Measurements from ENCODE around the gene TTC39A.

The TTC39A gene

GRCh38 chr1:51330331-51331201, at the start of gene TTC39A:
TSS of gene TTC39A (minus strand) at chr1:51330562. CDS start at chr1:51330477, 85 bp downstream.
- DNase-seq (ENCODE audit: low read depth in 1 of 2, low spot score in 1 of 2): no peak

GRCh38 chr1:51378871-51379270, 48.5 kb upstream of the TTC39A start:
- no peak for DNase-seq (ENCODE audit: low read depth in 1 of 2, low spot score in 1 of 2)

GRCh38 chr1:51373898-51374297, 43.5 kb upstream of the TTC39A start:
- no peak for DNase-seq (ENCODE audit: low read depth in 1 of 2, low spot score in 1 of 2)

- DNase-seq (ENCODE audit: low read depth in 1 of 2, low spot score in 1 of 2): no peak
Observed at GRCh38 chr1:51372561-51372960, 42.2 kb upstream of the TTC39A start.

GRCh38 chr1:51369171-51369570, 38.8 kb upstream of the TTC39A start:
- no peak for DNase-seq (ENCODE audit: low read depth in 1 of 2, low spot score in 1 of 2)

GRCh38 chr1:51365774-51366173, 35.4 kb upstream of the TTC39A start:
- no peak for DNase-seq (ENCODE audit: low read depth in 1 of 2, low spot score in 1 of 2)

- no peak for DNase-seq (ENCODE audit: low read depth in 1 of 2, low spot score in 1 of 2)
Observed at GRCh38 chr1:51359879-51360278, 29.5 kb upstream of the TTC39A start.

GRCh38 chr1:51355382-51355781, 25.0 kb upstream of the TTC39A start:
- DNase-seq (ENCODE audit: low read depth in 1 of 2, low spot score in 1 of 2): no peak

- DNase-seq (ENCODE audit: low read depth in 1 of 2, low spot score in 1 of 2): no peak
Observed at GRCh38 chr1:51354416-51354815, 24.1 kb upstream of the TTC39A start.

- no peak for DNase-seq (ENCODE audit: low read depth in 1 of 2, low spot score in 1 of 2)
Observed at GRCh38 chr1:51351907-51352306, 21.5 kb upstream of the TTC39A start.

GRCh38 chr1:51349862-51350261, 19.5 kb upstream of the TTC39A start:
- DNase-seq (ENCODE audit: low read depth in 1 of 2, low spot score in 1 of 2): no peak

- DNase-seq (ENCODE audit: low read depth in 1 of 2, low spot score in 1 of 2): no peak
Observed at GRCh38 chr1:51348147-51348527, 17.8 kb upstream of the TTC39A start.

- no peak for DNase-seq (ENCODE audit: low read depth in 1 of 2, low spot score in 1 of 2)
Observed at GRCh38 chr1:51347398-51348146, 17.2 kb upstream of the TTC39A start.

GRCh38 chr1:51346086-51346942, 16.0 kb upstream of the TTC39A start:
- DNase-seq (ENCODE audit: low read depth in 1 of 2, low spot score in 1 of 2): no peak

GRCh38 chr1:51345300-51345687, 14.9 kb upstream of the TTC39A start:
- no peak for DNase-seq (ENCODE audit: low read depth in 1 of 2, low spot score in 1 of 2)

GRCh38 chr1:51344602-51345299, 14.4 kb upstream of the TTC39A start:
- no peak for DNase-seq (ENCODE audit: low read depth in 1 of 2, low spot score in 1 of 2)

GRCh38 chr1:51344276-51344601, 13.9 kb upstream of the TTC39A start:
- no peak for DNase-seq (ENCODE audit: low read depth in 1 of 2, low spot score in 1 of 2)

GRCh38 chr1:51343624-51344023, 13.3 kb upstream of the TTC39A start:
- no peak for DNase-seq (ENCODE audit: low read depth in 1 of 2, low spot score in 1 of 2)

- DNase-seq (ENCODE audit: low read depth in 1 of 2, low spot score in 1 of 2): no peak
Observed at GRCh38 chr1:51342591-51343206, 12.3 kb upstream of the TTC39A start.

GRCh38 chr1:51341876-51342496, 11.6 kb upstream of the TTC39A start:
- no peak for DNase-seq (ENCODE audit: low read depth in 1 of 2, low spot score in 1 of 2)
